ENCODE data around the gene BCKDHA. TPM values are rescaled to one million over a fixed set of nuclear protein-coding genes. Genes with fewer than 3 reads are reported as not detected.

Gene BCKDHA
- total RNA-seq, 1 donor from 2014 or later = 22.6 TPM

- H3K4me1 Mint-ChIP-seq = peaks cover 5% of the 10 kb centered on the region
- no peak overlapping the region for H3K4me3 Mint-ChIP-seq
- no peaks in the 10 kb centered on the region for H3K9me3 Mint-ChIP-seq
- H3K36me3 Mint-ChIP-seq = peaks cover 12% of the 10 kb centered on the region
- TF ChIP-seq CTCF (IDR thresholded peaks at IDR 0.05; ENCODE audit: unreplicated experiment) = no peak
- H3K27ac Mint-ChIP-seq = no peak overlapping the region
- H3K27me3 Mint-ChIP-seq (ENCODE audit: low read depth) = no peaks in the 10 kb centered on the region
- DNase-seq (ENCODE audit: low spot score in 2 of 2, unreplicated experiment in 2 of 2) = no peak
These were observed 38.5 kb downstream of the BCKDHA start for GRCh38 chr19:41435936-41436673.

- Mint-ChIP-seq H3K4me1 (peaks cover 5% of the 10 kb centered on the region), H3K4me3 (no peak overlapping the region), H3K27ac (no peak overlapping the region), H3K9me3 (no peaks in the 10 kb centered on the region), H3K36me3 (peaks cover 12% of the 10 kb centered on the region), H3K27me3 (ENCODE audit: low read depth) (no peaks in the 10 kb centered on the region)
- no peak for TF ChIP-seq CTCF (IDR thresholded peaks at IDR 0.05; ENCODE audit: unreplicated experiment)
- no peak for DNase-seq (ENCODE audit: low spot score in 2 of 2, unreplicated experiment in 2 of 2)
These were observed 39.0 kb downstream of the BCKDHA start for GRCh38 chr19:41436674-41436951.

GRCh38 chr19:41437944-41438574 lies 40.4 kb downstream of the BCKDHA start:
- DNase-seq (ENCODE audit: low spot score in 2 of 2, unreplicated experiment in 2 of 2) = no peak
- no peak for TF ChIP-seq CTCF (IDR thresholded peaks at IDR 0.05; ENCODE audit: unreplicated experiment)
- Mint-ChIP-seq H3K9me3 (no peaks in the 10 kb centered on the region), H3K27me3 (ENCODE audit: low read depth) (peaks cover 2% of the 10 kb centered on the region), H3K4me3 (no peak overlapping the region), H3K27ac (no peak overlapping the region), H3K36me3 (peaks cover 8% of the 10 kb centered on the region), H3K4me1 (peaks cover 5% of the 10 kb centered on the region)

DNA sequence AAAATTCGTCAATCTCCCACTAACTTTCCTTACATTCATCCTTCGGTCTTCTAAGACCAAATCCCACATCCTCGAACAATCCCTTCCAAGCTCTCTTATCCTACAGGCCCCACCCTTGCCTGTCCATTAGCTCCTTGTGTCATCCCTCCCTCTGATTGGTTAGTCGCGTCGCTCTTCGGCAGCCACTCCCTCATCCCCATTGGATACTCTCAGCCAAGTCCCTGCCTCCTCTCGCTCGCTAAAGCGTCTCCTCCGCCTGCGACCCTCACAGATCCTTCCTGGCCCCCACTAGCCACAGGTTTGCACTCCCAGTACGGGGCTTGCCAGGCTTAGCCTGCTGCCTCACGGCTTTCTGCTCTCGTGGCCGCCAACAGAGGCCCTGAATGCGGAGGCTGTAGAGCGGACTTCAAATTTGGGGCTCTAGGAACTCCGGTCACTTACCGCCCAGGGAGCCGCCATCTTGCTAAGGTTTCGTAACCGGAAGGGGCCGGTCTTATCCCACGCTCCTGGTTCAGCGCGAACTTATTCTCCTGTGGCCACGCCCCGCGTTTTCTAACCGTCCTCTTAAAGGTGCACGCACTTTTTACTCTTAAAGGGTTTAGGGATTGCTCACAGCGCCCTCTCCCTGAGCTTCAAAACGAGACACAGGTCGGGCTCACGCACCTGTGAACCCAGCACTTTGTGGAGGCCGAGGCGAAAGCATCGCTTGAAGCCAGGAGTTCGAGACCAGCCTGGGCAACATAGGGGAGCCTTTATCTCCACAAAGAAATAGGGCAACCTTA lies 42.0 kb downstream of the BCKDHA start, which contains the start of gene DMAC2:
DMAC2 (minus strand) TSS at position 472 of the 782 bp plus-strand sequence; CDS start at position 459, 13 bp downstream.
- peaks cover 6% of the 10 kb centered on the region for H3K36me3 Mint-ChIP-seq
- H3K4me3 Mint-ChIP-seq = no peak within 1 kb of the TSS
- peak within 1 kb of the TSS; percentile 18 for H3K27ac Mint-ChIP-seq
- H3K27me3 Mint-ChIP-seq (ENCODE audit: low read depth) = peaks cover 15% of the 10 kb centered on the region
- no peaks in the 10 kb centered on the region for H3K9me3 Mint-ChIP-seq
- peak; percentile 87 to 88 for DNase-seq (ENCODE audit: low spot score in 2 of 2, unreplicated experiment in 2 of 2)
- TF ChIP-seq CTCF (IDR thresholded peaks at IDR 0.05; ENCODE audit: unreplicated experiment) = no peak
- peaks cover 5% of the 10 kb centered on the region for H3K4me1 Mint-ChIP-seq

DNA sequence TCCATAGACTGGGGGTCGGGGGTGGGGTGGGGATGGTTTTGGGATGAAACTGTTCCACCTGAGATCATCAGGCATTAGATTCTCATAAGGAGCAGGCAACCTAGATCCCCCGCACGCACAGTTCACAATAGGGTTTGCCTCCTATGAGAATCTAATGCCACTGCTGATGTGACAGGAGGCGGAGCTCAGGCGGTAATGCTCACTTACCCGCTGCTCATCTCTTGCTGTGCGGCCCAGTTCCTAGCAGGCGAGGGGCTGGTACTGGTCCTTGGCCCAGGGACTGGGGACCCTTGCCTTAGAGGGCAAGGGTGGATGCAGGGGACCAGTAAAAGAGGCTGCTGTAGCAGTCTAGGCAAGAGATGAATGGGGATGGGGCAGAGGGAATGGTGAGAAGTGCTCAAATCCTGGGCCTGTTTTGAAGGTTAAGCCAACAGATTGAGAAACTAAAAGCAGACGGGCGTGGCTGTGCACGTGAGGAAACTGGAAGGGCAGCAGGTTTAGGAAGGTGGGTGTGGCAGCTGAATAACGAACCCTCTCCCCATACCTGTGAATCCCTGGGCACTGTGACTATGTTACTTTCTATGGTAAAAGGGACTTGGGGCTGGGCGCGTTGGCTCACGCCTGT lies 43.8 kb downstream of the BCKDHA start:
- peaks cover 18% of the 10 kb centered on the region for H3K27me3 Mint-ChIP-seq (ENCODE audit: low read depth)
- DNase-seq (ENCODE audit: low spot score in 2 of 2, unreplicated experiment in 2 of 2) = no peak
- H3K4me1 Mint-ChIP-seq = peaks cover 5% of the 10 kb centered on the region
- no peak for TF ChIP-seq CTCF (IDR thresholded peaks at IDR 0.05; ENCODE audit: unreplicated experiment)
- H3K9me3 Mint-ChIP-seq = no peaks in the 10 kb centered on the region
- no peak overlapping the region for H3K27ac Mint-ChIP-seq
- peaks cover 4% of the 10 kb centered on the region for H3K36me3 Mint-ChIP-seq
- H3K4me3 Mint-ChIP-seq = no peak overlapping the region

All from mesothelial cell of epicardium (in vitro differentiated cells).